ENCODE measurements around the gene PGAP3. TPM values are rescaled to one million over a fixed set of nuclear protein-coding genes. Genes with fewer than 3 reads are reported as not detected.
"Not testable (repeated sequence)": the region's sequence is repeated elsewhere in the genome, so short reads cannot be mapped to it uniquely, and the experiment has no call there.

Gene PGAP3
- total RNA-seq, 1 experiment from 2014 or later = 5.9 TPM

DNA sequence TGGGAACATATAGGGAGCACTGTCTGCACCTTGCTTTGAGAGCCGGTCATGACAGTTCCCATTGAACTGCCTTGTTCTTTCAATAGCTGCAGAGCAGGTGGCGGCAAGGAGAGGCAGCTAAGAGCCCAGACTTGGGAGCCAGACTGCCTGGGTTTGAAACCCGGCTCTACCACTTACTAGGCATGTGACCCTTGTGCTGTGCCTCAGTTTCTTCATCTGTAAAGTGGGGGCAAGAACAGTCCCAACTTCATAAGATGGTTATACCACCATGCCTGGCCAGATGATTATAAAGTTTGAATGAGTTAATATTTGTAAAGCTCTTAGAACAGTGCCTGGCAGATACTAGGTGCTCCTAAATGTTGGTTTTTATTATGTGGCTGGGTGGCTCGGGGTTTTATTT, 26.4 kb upstream of the PGAP3 start:
- Histone ChIP-seq H3K36me3 (ENCODE audit: low read depth, low read length) (no peaks in the 10 kb centered on the region), H4K20me1 (ENCODE audit: low read length) (no peaks in the 10 kb centered on the region), H3K79me2 (ENCODE audit: low read length) (no peaks in the 10 kb centered on the region), H3K4me3 (ENCODE audit: low read length) (no peak overlapping the region), H2AFZ (ENCODE audit: low read length) (no peak overlapping the region), H3K9ac (ENCODE audit: low read length) (no peak overlapping the region), H3K9me3 (ENCODE audit: low read length) (no peaks in the 10 kb centered on the region), H3K27me3 (ENCODE audit: low read length) (no peaks in the 10 kb centered on the region), H3K27ac (ENCODE audit: low read length) (no peak overlapping the region), H3K4me2 (ENCODE audit: low read length) (no peak overlapping the region), H3K4me1 (ENCODE audit: insufficient read depth, low read length) (no peaks in the 10 kb centered on the region), H3F3A (ENCODE audit: low read length, unreplicated experiment) (no peaks in the 10 kb centered on the region), H3K9me2 (replicated peaks; ENCODE audit: low read length) (no peaks in the 10 kb centered on the region)
- TF ChIP-seq, protein P1, sequence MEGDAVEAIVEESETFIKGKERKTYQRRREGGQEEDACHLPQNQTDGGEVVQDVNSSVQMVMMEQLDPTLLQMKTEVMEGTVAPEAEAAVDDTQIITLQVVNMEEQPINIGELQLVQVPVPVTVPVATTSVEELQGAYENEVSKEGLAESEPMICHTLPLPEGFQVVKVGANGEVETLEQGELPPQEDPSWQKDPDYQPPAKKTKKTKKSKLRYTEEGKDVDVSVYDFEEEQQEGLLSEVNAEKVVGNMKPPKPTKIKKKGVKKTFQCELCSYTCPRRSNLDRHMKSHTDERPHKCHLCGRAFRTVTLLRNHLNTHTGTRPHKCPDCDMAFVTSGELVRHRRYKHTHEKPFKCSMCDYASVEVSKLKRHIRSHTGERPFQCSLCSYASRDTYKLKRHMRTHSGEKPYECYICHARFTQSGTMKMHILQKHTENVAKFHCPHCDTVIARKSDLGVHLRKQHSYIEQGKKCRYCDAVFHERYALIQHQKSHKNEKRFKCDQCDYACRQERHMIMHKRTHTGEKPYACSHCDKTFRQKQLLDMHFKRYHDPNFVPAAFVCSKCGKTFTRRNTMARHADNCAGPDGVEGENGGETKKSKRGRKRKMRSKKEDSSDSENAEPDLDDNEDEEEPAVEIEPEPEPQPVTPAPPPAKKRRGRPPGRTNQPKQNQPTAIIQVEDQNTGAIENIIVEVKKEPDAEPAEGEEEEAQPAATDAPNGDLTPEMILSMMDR (conservative IDR thresholded peaks at IDR 0.05; ENCODE audit: low read depth, low read length) = no peak
- TF ChIP-seq EZH2phosphoT487 (IDR thresholded peaks at IDR 0.05; ENCODE audit: borderline replicate concordance, low read length) = no peak
- TF ChIP-seq EZH2 (IDR thresholded peaks at IDR 0.05; ENCODE audit: low read length, unreplicated experiment) = no peak
- intact Hi-C loops (cut with micrococcal nuclease) = no loop called here
- ChIA-PET CTCF (no interaction called here), POLR2A (ENCODE audit: unreplicated experiment) (no interaction called here)
- no TSS peak for BruUV-seq (replicated peaks)
- ATAC-seq (no peak), DNase-seq (no peak)

GRCh38 chr17:39711851-39712250, 24.0 kb upstream of the PGAP3 start:
- Histone ChIP-seq H3K9me2 (replicated peaks; ENCODE audit: low read length) (no peaks in the 10 kb centered on the region), H3K27ac (ENCODE audit: low read length) (no peak overlapping the region), H4K20me1 (ENCODE audit: low read length) (no peaks in the 10 kb centered on the region), H2AFZ (ENCODE audit: low read length) (no peak overlapping the region), H3K9me3 (ENCODE audit: low read length) (no peaks in the 10 kb centered on the region), H3K27me3 (ENCODE audit: low read length) (no peaks in the 10 kb centered on the region), H3F3A (ENCODE audit: low read length, unreplicated experiment) (no peaks in the 10 kb centered on the region), H3K4me1 (ENCODE audit: insufficient read depth, low read length) (peaks cover 6% of the 10 kb centered on the region), H3K4me3 (ENCODE audit: low read length) (no peak overlapping the region), H3K36me3 (ENCODE audit: low read depth, low read length) (peaks cover 4% of the 10 kb centered on the region; the same call in 1 of the 2 replicates), H3K79me2 (ENCODE audit: low read length) (peaks cover 7% of the 10 kb centered on the region), H3K4me2 (ENCODE audit: low read length) (no peak overlapping the region), H3K9ac (ENCODE audit: low read length) (no peak overlapping the region)
- TF ChIP-seq EZH2 (IDR thresholded peaks at IDR 0.05; ENCODE audit: low read length, unreplicated experiment) = no peak
- no peak for TF ChIP-seq EZH2phosphoT487 (IDR thresholded peaks at IDR 0.05; ENCODE audit: borderline replicate concordance, low read length)
- TF ChIP-seq, protein P1 (conservative IDR thresholded peaks at IDR 0.05; ENCODE audit: low read depth, low read length) = no peak
- ATAC-seq = no peak
- intact Hi-C loops (cut with micrococcal nuclease) = no loop called here
- no TSS peak for BruUV-seq (replicated peaks)
- no peak for DNase-seq
- POLR2A ChIA-PET (ENCODE audit: unreplicated experiment) = no interaction called here
- CTCF ChIA-PET = no interaction called here

DNA sequence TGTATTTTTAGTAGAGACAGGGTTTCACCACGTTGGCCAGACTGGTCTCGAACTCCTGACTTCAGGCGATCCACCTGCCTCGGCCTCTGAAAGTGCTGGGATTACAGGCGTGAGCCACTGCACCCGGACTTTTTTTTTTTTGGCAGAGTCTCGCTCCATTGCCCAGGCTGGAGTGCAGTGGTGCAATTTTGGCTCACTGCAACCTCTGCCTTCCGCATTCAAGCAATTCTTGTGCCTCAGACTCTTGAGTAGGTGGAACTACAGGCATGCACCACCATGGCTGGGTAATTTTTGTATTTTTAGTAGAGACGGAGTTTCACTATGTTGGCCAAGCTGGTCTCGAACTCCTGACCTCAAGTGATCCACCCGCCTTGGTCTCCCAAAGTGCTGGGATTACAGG, 23.2 kb upstream of the PGAP3 start:
- Histone ChIP-seq H3K79me2 (ENCODE audit: low read length) (peaks cover 14% of the 10 kb centered on the region), H3K4me1 (ENCODE audit: insufficient read depth, low read length) (peaks cover 14% of the 10 kb centered on the region)
- H2AFZ ChIP-seq (ENCODE audit: low read length); H3K9me3 ChIP-seq (ENCODE audit: low read length); H3K27ac ChIP-seq (ENCODE audit: low read length); POLR2A ChIA-PET (ENCODE audit: unreplicated experiment); H3K4me2 ChIP-seq (ENCODE audit: low read length); H4K20me1 ChIP-seq (ENCODE audit: low read length); DNase-seq; BruUV-seq (replicated peaks); H3K4me3 ChIP-seq (ENCODE audit: low read length); H3K27me3 ChIP-seq (ENCODE audit: low read length); CTCF ChIA-PET; H3F3A ChIP-seq (ENCODE audit: low read length, unreplicated experiment); H3K9me2 ChIP-seq (replicated peaks; ENCODE audit: low read length); ATAC-seq; intact Hi-C loops (cut with micrococcal nuclease); H3K36me3 ChIP-seq (ENCODE audit: low read depth, low read length); H3K9ac ChIP-seq (ENCODE audit: low read length): not testable (repeated sequence)

Data from PC-3 (cell line).